Measurements from ENCODE around the gene KLF6.

- TF ChIP-seq POU2F2 (IDR thresholded peaks at IDR 0.05; ENCODE audit: low read depth, low read length) = no peak
- TF ChIP-seq POLR2A (IDR thresholded peaks at IDR 0.05; ENCODE audit: low read depth, low read length) = peak; percentile 58
- peak; percentile 66; the same call in 1 of the 2 replicates for TF ChIP-seq POLR2AphosphoS5 (IDR thresholded peaks at IDR 0.05; ENCODE audit: low read depth, low read length)
- 0 out of 2 replicates have a peak, but pooled peaks have one; percentile 22 for TF ChIP-seq TAF1 (IDR thresholded peaks at IDR 0.05; ENCODE audit: low read depth, low read length)
Measured at GRCh38 chr10:3780021-3780770, 4.8 kb downstream of the KLF6 start.
